Activated CD4-positive, alpha-beta T cell treated with anti-CD3 and anti-CD28 coated beads, Interleukin-2, amount 50 U/mL, for 48 hours (primary cell): ENCODE results near the gene SCN10A.

Source experiments
- DNase-seq, 2 experiments: peaks; one replicate each; pipeline ENCODE4 v3.0.0-alpha.2; 2020

Gene SCN10A

DNA sequence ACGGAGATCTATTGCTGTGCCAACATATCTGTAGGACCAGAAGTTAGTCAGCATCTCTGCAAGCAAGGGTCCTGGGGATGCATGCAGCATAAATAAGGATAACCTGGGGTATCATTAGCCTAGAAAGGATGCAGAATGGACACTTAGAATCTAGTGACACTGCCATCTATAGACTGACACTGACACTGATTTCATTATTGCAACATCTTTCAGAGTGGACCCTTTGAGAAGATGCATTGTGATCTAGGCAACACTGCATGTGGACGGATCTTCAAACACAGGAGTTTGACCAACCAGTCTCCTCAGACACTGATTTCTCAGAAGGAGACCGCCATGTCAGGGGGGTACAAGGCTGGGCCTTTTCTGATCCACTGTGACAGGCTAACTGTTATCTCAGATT, 52.4 kb downstream of the SCN10A start:
- DNase-seq = no peak

- no peak for DNase-seq
Observed at GRCh38 chr3:38758557-38758956, 57.5 kb downstream of the SCN10A start.

DNA sequence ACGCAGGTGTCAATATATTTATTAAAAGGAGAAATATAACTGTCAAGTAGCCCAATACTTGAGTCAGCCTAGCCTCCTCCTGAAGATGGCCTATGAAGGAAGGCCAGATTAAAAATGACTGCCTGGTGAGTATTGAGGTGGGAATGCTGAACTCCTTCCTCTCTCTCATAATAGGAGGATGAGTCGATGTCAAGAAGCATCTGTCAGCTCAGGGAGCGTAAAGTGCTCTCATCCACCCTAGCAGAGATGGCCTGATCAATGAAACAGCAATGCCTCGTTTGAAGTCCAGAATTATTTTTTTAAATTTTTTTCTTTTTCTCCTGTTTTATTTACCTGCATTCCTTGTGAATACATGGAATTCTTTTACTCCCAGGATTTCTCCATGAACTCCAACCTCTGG, 58.3 kb downstream of the SCN10A start:
- DNase-seq = no peak

GRCh38 chr3:38756892-38757291, 59.1 kb downstream of the SCN10A start:
- no peak for DNase-seq

- no peak for DNase-seq
Observed at GRCh38 chr3:38755130-38755529, 60.9 kb downstream of the SCN10A start.

DNA sequence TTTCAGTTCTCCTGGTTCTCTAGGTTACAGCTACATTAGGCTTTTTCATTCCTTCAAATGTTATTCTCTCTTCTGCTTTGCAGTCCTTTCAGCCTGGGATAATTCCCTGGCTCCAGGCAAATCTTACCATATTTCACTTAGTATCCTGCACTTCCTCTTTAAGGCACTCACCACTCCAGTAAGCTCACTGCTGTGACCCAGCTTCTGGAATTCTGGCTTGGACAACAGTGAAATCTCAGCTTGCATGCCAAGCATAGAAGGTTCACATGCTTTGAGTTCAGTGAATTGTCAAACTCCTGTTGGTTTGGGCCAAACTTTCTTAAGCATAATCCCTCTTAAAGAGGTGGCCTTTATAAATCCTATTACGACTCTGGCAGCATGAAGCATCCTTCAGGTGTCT, 69.4 kb downstream of the SCN10A start:
- DNase-seq = no peak

- no peak for DNase-seq
Observed at GRCh38 chr3:38743043-38743442, 73.0 kb downstream of the SCN10A start.

DNA sequence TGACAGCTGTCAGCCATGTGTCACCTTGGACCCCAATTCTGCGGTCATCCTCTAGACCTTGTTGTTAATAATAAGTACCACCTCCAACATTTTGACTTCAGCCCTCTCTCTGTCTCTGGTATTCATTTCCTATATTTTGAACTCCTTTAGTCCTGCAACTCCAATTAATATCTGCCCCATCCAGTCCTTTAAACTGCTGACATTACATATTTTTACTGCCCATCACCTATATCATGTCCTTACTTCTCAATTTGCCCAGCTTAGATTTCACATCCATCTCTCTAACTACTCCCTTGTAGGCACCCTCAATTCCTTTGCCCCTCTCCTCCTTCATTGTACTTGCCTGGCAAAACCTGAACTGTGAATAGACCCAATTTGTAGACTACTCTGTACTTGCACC, 73.5 kb downstream of the SCN10A start:
- no peak for DNase-seq

DNA sequence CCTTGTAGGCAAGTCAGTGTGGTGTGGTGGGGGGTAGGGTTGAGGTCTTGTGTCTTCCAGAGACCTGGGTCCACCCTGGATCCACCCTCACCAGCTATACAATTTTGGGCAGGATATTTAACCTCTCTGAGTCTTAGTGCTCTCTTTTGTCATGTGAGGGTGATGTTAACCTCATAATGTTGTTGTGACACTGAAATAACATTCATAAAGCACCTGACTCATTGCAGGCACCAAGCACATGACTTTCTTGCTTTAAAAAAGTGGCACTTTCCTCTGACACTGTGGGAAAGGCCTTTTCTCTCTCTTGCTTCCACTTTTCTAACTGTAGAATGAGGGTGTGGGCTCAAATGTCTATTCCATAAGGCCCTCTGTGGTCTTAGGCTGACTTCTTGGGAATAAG, 75.5 kb downstream of the SCN10A start:
- DNase-seq = no peak

GRCh38 chr3:38739931-38740330, 76.1 kb downstream of the SCN10A start:
- no peak for DNase-seq

DNA sequence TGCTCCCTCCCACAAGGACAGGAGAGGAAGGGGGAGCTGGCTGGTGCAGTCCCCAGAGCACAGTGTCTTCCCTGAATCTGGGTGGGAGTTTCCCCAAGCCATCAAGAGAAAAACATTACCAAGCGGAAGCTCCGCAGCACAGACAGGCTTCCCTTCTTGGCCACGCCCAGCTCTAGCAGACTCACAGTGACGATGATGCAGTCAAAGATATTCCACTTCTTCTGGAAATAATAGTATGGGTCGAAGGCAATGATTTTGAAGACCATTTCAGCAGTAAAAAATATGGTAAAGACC, 76.7 kb downstream of the SCN10A start:
- no peak for DNase-seq

DNA sequence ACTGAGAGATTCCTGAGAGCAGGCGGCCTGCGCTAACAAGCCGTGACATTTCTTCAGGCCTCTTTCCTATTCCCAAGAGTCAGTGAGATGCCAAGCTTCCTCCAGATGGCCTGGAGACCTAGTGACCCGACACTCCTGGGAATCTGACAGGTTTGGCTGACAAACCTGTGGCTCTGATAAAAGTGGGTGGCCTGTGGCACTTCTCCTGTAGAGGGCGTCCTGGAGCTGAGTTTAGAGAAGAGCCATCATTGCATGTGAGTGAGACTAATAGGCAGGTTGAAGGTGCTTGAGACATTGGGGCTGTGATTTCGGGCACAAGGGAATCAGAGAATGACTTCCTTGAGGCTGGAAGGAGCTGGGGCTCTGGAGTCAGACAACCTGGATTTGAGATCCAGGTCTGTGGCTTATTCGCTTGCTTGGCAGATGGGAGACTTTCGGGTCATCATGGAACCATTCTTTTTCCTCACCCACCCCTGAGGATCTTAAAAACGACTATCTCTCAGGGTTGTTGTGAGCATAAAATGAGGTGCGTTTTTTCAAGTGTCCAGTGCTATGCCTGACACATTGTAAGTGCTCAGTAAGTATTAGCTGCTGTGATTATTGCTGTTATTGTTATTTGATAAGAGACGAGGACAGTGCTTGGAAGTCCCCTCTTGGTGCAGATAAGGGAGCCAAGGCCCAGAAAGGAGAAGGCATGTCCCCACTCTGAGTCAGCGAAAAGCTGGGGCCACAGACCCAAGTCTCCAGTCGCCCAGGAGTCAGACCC, 77.2 kb downstream of the SCN10A start:
- peak; percentile 48 to 61 for DNase-seq

GRCh38 chr3:38731522-38731921, 84.5 kb downstream of the SCN10A start:
- DNase-seq = no peak

DNA sequence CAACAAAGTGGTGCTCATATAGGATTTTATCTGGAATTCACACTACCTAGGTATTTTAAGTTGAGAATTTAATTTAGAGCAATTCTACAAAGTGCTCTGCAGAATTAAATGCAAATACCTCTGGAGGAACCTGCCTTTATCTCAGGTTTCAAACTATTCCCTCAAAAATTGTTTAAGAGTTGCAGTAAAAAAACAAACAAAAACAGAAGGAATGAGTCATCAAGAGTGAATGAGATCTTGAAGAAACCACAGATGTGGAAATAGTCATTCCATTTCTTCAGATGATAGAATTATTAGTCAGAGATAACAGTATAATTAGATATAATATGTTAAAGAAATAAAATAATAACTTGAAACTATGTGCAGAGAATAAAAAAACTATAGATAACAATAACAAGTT, 85.7 kb downstream of the SCN10A start:
- DNase-seq = no peak

GRCh38 chr3:38728008-38728407, 88.0 kb downstream of the SCN10A start:
- no peak for DNase-seq

DNA sequence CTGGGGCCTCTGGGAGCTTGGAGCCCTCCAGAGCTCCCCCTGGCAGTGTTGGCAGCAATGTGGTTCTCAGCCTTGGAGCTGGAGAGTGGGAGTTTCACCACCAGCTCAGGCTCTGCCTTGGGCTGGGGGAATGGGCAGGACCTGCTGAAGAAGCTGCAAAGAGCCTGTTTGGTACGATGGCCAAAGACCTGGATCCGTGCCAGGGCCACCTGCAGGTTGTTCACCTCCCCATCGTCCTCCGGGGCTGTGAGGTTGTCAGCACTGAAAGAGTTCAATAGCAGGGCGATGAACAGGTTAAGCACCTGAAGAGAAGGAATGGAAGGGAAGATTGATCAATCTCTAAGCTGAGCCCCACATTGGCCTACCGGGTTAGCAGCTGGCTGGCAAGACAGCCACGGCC, 89.3 kb downstream of the SCN10A start:
- no peak for DNase-seq

GRCh38 chr3:38725726-38726419, 90.1 kb downstream of the SCN10A start:
- DNase-seq = no peak

DNA sequence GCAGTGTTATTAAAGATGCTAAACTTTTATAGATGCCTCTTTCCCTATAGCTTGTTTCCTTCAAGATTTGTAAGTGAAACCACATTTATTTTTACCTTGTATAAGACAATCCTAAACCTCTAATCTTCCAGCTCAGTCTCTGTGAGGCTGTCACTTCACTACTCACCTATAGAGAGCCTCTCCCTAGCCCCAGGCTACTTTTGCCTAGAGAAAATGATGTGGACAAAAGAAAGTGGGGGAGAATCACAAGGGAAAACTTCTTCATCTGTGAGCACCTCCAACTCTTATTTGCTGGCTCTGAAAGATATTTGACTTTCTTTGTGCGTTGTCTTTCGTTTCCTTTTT, 91.7 kb downstream of the SCN10A start:
- no peak for DNase-seq

DNA sequence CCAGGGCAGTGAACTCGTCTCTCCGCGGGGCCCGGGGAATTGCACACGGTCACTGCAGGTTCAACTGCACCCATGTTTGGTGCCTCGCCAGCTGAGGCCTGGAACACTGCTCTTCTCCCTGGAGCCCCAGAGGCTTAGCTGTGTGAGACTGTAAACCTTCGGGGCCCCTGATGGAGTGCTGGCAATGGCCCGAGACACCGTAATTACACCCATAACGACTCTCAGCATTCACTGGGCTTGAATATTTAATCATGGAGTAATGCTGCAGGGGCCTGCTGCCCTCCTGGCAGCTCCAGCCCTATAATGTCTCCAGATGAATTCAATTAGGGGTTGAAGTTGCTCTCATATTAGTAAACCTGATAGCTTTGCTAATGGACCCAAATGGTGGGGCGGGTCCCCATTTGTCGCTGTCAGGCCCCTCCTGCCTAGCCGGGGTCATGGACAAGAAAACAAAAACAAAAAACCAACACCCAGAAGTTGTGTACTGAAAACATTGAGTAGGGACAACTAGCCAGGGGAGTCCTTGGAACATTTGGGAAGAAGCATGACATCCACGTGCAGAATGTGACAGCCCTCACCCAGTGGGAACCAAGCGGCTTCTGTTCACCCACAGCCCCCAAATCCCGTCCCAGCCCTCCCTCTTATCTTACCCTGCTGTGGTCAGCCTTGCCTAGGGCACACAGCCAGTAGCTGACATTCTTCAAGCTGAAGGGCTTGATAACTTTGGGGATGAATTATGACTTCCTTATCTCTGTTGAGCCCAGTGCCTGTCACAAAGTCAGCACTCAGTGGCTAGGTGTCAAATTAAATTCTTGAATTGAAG, 92.2 kb downstream of the SCN10A start:
- DNase-seq = no peak

- DNase-seq = no peak
Observed at GRCh38 chr3:38722781-38723568, 93.0 kb downstream of the SCN10A start.

DNA sequence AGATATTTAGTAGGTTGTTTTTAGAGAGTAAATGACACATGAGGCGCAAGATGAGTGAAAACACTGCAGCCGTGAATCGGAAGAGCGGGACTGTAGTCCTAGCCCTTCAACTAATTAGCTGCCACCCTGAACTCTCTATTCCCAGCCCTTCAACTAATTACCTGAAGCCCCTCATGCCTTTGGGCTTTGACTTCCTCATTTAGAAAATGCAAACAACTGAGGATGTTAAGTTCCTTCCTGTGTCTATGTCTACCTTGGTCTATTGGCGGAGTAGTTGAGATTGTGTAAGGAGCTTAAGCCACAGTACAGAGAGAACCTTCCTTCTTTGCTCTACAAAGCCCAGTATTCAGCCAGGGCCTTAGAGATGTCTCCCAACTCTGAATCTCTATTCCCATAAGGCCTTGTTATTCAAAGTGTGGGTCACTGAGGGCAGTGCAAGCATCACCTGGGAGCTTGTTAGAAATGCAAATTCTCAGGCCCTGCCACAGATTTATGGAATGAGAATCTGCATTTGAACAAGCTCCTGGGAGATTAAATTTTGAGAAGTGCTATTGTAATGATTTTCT, 94.7 kb downstream of the SCN10A start:
- DNase-seq = no peak

DNA sequence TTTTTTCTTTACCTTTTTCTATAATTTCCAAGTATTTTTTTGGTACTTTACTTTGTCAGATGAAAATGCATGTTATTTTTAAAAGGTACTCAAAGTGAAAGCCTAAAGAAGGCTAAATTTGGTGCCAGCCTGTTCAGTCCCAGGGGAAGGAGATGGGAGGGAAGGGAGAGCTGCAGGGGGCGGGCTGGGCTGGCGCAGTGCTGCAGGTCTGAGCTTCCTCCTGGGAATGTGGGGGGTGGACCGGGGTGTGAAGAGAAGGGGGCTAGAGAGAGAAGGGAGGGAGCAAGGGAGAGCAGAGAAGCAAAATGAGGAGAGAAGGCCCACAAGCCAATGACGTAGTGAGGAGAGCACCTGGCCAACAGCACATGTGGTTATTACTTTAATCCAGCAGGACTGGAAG, 95.6 kb downstream of the SCN10A start:
- DNase-seq = no peak
